ENCODE results near the gene IL9. TPM values are rescaled to one million over a fixed set of nuclear protein-coding genes. Genes with fewer than 3 reads are reported as not detected.

Gene IL9
- total and polyA plus RNA-seq, 9 donors: not detected

DNA sequence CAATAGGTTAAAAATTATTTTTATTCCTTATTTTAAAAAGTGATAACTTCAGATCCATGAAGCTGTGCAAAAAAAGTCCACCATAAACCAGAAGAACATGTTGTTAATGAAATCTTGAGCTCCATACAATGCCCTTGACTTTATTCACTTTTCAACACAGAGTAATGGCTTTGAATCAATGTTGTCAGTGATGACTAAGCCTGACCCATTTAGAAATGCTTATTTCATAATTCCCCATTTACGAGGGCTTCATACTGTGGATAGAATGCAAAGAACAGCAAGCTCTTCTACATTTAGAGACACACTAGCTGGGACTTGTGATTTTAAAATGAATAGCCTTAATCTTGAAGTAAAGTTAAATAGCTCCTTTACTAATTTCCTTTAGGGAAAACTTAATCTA, 25.7 kb upstream of the IL9 start:
- no peak overlapping the region for H3K27ac ChIP-seq (ENCODE audit: low read length)
- no peaks in the 10 kb centered on the region for H3K4me1 ChIP-seq (ENCODE audit: control insufficient read depth, insufficient read depth, low read length)
- no peaks in the 10 kb centered on the region for H3K9me3 ChIP-seq (replicated peaks; ENCODE audit: control insufficient read depth, low read depth, low read length)
- no peaks in the 10 kb centered on the region for H3K36me3 ChIP-seq (ENCODE audit: control insufficient read depth, insufficient read depth, low read length)
- DNase-seq: no peak
- no CpG with 5 or more reads among the region's 1 CpG for WGBS (ENCODE audit: insufficient coverage)
- H3K27me3 ChIP-seq (ENCODE audit: control insufficient read depth, insufficient read depth, low read length): no peaks in the 10 kb centered on the region
- no peak overlapping the region for H3K4me3 ChIP-seq (ENCODE audit: low read length)

- H3K27ac ChIP-seq (ENCODE audit: low read length): no peak overlapping the region
- no CpG with 5 or more reads among the region's 3 CpGs for WGBS (ENCODE audit: insufficient coverage)
Observed at GRCh38 chr5:135920199-135920598, 24.6 kb upstream of the IL9 start.

GRCh38 chr5:135916638-135917263, 21.1 kb upstream of the IL9 start:
- DNase-seq: peak; percentile 14
- no peak overlapping the region for H3K4me3 ChIP-seq (ENCODE audit: low read length)
- H3K27ac ChIP-seq (ENCODE audit: low read length): no peak overlapping the region
- no peaks in the 10 kb centered on the region for H3K9me3 ChIP-seq (replicated peaks; ENCODE audit: control insufficient read depth, low read depth, low read length)
- H3K27me3 ChIP-seq (ENCODE audit: control insufficient read depth, insufficient read depth, low read length): peaks cover 13% of the 10 kb centered on the region
- no peaks in the 10 kb centered on the region for H3K36me3 ChIP-seq (ENCODE audit: control insufficient read depth, insufficient read depth, low read length)
- WGBS (ENCODE audit: insufficient coverage): 62% methylated on average over 6 of the region's 8 CpGs
- no peaks in the 10 kb centered on the region for H3K4me1 ChIP-seq (ENCODE audit: control insufficient read depth, insufficient read depth, low read length)

More at GRCh38 chr5:135920199-135920598, 24.6 kb upstream of the IL9 start:
- H3K36me3 ChIP-seq (ENCODE audit: control insufficient read depth, insufficient read depth, low read length): no peaks in the 10 kb centered on the region
- peaks cover 3% of the 10 kb centered on the region for H3K27me3 ChIP-seq (ENCODE audit: control insufficient read depth, insufficient read depth, low read length)
- DNase-seq: no peak
- no peak overlapping the region for H3K4me3 ChIP-seq (ENCODE audit: low read length)
- H3K9me3 ChIP-seq (replicated peaks; ENCODE audit: control insufficient read depth, low read depth, low read length): no peaks in the 10 kb centered on the region
- no peaks in the 10 kb centered on the region for H3K4me1 ChIP-seq (ENCODE audit: control insufficient read depth, insufficient read depth, low read length)

- WGBS (ENCODE audit: insufficient coverage): no CpG with 5 or more reads among the region's 5 CpGs
- no peak overlapping the region for H3K27ac ChIP-seq (ENCODE audit: low read length)
- H3K4me3 ChIP-seq (ENCODE audit: low read length): no peak overlapping the region
- no peak for DNase-seq
- no peaks in the 10 kb centered on the region for H3K9me3 ChIP-seq (replicated peaks; ENCODE audit: control insufficient read depth, low read depth, low read length)
- no peaks in the 10 kb centered on the region for H3K36me3 ChIP-seq (ENCODE audit: control insufficient read depth, insufficient read depth, low read length)
- peaks cover 22% of the 10 kb centered on the region for H3K27me3 ChIP-seq (ENCODE audit: control insufficient read depth, insufficient read depth, low read length)
- H3K4me1 ChIP-seq (ENCODE audit: control insufficient read depth, insufficient read depth, low read length): no peaks in the 10 kb centered on the region
Observed at GRCh38 chr5:135915466-135916001, 19.9 kb upstream of the IL9 start.

GRCh38 chr5:135913713-135914626, 18.3 kb upstream of the IL9 start:
- Histone ChIP-seq H3K9me3 (replicated peaks; ENCODE audit: control insufficient read depth, low read depth, low read length) (no peaks in the 10 kb centered on the region), H3K4me3 (ENCODE audit: low read length) (no peak overlapping the region), H3K27me3 (ENCODE audit: control insufficient read depth, insufficient read depth, low read length) (peaks cover 26% of the 10 kb centered on the region), H3K4me1 (ENCODE audit: control insufficient read depth, insufficient read depth, low read length) (no peaks in the 10 kb centered on the region), H3K27ac (ENCODE audit: low read length) (no peak overlapping the region), H3K36me3 (ENCODE audit: control insufficient read depth, insufficient read depth, low read length) (no peaks in the 10 kb centered on the region)
- 78% methylated on average over 2 of the region's 4 CpGs for WGBS (ENCODE audit: insufficient coverage)
- DNase-seq: no peak

DNA sequence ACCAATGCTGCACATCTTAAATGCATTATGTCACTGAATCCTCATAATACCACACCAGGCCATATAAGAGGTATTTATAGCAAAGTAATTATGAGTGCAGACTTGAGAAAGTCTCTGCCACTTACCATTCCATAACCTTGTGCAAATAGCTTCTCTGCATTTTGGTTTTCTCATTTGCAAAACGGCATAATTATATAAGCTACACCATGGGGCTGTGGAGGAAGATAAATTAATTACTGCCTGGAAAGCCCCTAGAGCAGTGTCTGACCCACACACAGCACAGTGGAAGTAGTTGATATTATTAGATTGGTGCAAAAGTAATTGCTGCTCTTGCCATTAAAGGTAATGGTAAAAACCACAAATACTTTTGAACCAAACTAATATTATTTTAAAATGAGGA, 9.5 kb upstream of the IL9 start:
- Histone ChIP-seq H3K9me3 (replicated peaks; ENCODE audit: control insufficient read depth, low read depth, low read length) (no peaks in the 10 kb centered on the region), H3K27ac (ENCODE audit: low read length) (no peak overlapping the region), H3K4me1 (ENCODE audit: control insufficient read depth, insufficient read depth, low read length) (no peaks in the 10 kb centered on the region), H3K36me3 (ENCODE audit: control insufficient read depth, insufficient read depth, low read length) (no peaks in the 10 kb centered on the region), H3K4me3 (ENCODE audit: low read length) (no peak overlapping the region), H3K27me3 (ENCODE audit: control insufficient read depth, insufficient read depth, low read length) (peaks cover 5% of the 10 kb centered on the region)
- no peak for DNase-seq
- WGBS (ENCODE audit: insufficient coverage): no CpG with 5 or more reads among the region's 1 CpG

DNA sequence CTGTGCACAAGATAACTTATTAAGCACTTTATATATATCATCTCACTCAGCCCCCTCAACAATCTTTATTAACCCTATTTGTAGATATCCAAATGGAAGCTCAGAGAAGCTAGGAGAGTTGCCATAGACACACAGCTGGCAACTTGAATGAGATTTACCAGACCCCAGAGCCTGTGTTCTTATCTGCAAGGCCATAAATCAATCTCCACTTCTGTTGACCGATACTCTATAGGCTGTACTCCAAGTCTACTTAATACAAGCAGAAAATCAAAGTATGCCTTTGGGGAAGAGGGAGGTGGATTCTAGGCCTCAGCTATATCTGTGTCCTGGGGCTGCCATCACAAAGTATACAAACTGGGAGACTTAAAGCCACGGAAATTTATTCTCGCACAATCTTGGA, 6.0 kb upstream of the IL9 start:
- Histone ChIP-seq H3K4me1 (ENCODE audit: control insufficient read depth, insufficient read depth, low read length) (no peaks in the 10 kb centered on the region), H3K27ac (ENCODE audit: low read length) (no peak overlapping the region), H3K27me3 (ENCODE audit: control insufficient read depth, insufficient read depth, low read length) (peaks cover 8% of the 10 kb centered on the region), H3K9me3 (replicated peaks; ENCODE audit: control insufficient read depth, low read depth, low read length) (no peaks in the 10 kb centered on the region), H3K4me3 (ENCODE audit: low read length) (no peak overlapping the region), H3K36me3 (ENCODE audit: control insufficient read depth, insufficient read depth, low read length) (no peaks in the 10 kb centered on the region)
- no peak for DNase-seq
- no CpG with 5 or more reads among the region's 3 CpGs for WGBS (ENCODE audit: insufficient coverage)

GRCh38 chr5:135900276-135900675, 4.6 kb upstream of the IL9 start:
- Histone ChIP-seq H3K9me3 (replicated peaks; ENCODE audit: control insufficient read depth, low read depth, low read length) (no peaks in the 10 kb centered on the region), H3K27me3 (ENCODE audit: control insufficient read depth, insufficient read depth, low read length) (peaks cover 8% of the 10 kb centered on the region)
- no CpG with 5 or more reads among the region's 3 CpGs for WGBS (ENCODE audit: insufficient coverage)

DNA sequence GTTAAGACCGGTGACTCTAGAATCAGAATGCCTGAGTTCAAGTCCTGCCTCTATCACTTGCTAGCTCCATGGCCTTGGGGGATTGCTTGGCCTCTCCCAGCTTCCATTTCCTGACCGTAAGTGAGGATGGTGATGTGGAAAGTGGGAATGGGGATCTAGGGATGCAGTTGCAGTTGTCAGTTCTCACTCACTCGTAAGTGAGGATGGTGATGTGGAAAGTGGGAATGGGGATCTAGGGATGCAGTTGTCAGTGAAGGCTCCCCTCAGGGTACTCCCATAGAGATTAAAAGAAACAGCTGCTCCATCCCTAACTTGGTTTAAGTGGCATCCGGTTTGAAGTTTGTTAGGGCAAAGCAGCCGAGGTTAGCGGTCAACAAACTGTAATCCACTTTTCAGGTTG, 3.0 kb upstream of the IL9 start:
- Histone ChIP-seq H3K4me3 (ENCODE audit: low read length) (no peak overlapping the region), H3K27me3 (ENCODE audit: control insufficient read depth, insufficient read depth, low read length) (peaks cover 11% of the 10 kb centered on the region), H3K27ac (ENCODE audit: low read length) (no peak overlapping the region), H3K4me1 (ENCODE audit: control insufficient read depth, insufficient read depth, low read length) (no peaks in the 10 kb centered on the region), H3K36me3 (ENCODE audit: control insufficient read depth, insufficient read depth, low read length) (no peaks in the 10 kb centered on the region), H3K9me3 (replicated peaks; ENCODE audit: control insufficient read depth, low read depth, low read length) (no peaks in the 10 kb centered on the region)
- 70% methylated on average over 5 of the region's 6 CpGs for WGBS (ENCODE audit: insufficient coverage)
- no peak for DNase-seq

More at GRCh38 chr5:135900276-135900675, 4.6 kb upstream of the IL9 start:
- Histone ChIP-seq H3K27ac (ENCODE audit: low read length) (no peak overlapping the region), H3K4me3 (ENCODE audit: low read length) (no peak overlapping the region), H3K36me3 (ENCODE audit: control insufficient read depth, insufficient read depth, low read length) (no peaks in the 10 kb centered on the region), H3K4me1 (ENCODE audit: control insufficient read depth, insufficient read depth, low read length) (no peaks in the 10 kb centered on the region)
- DNase-seq: no peak

DNA sequence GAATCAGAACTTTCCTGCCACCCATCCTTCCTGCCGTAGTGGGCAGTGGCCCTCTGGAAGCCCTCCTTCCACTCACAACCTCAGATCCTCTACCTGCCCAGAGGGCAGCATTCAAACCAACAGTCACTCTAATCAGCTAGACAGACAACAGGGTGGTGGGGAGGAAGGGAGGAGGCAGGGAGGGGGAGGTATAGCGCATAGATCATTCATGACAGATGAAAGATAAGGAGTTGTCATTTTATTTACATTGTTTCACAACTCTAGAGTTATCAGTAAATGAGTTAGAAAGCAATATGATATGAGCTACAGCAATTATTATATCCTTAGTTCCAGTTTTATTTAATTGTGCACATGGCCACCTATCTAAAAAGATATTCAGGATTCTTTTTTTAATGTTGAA, 852 bp downstream of the IL9 start:
- H3K36me3 ChIP-seq (ENCODE audit: control insufficient read depth, insufficient read depth, low read length): no peaks in the 10 kb centered on the region
- H3K9me3 ChIP-seq (replicated peaks; ENCODE audit: control insufficient read depth, low read depth, low read length): no peaks in the 10 kb centered on the region
- no CpG with 5 or more reads among the region's 2 CpGs for WGBS (ENCODE audit: insufficient coverage)
- H3K4me1 ChIP-seq (ENCODE audit: control insufficient read depth, insufficient read depth, low read length): no peaks in the 10 kb centered on the region
- H3K4me3 ChIP-seq (ENCODE audit: low read length): no peak overlapping the region
- H3K27me3 ChIP-seq (ENCODE audit: control insufficient read depth, insufficient read depth, low read length): peaks cover 7% of the 10 kb centered on the region
- no peak for DNase-seq
- no peak overlapping the region for H3K27ac ChIP-seq (ENCODE audit: low read length)

Measured in muscle of leg (tissue), 11 donors.